Renal cortex interstitium (tissue), 11 donors: ENCODE results near the gene IL20RB. TPM values are rescaled to one million over a fixed set of nuclear protein-coding genes. Genes with fewer than 3 reads are reported as not detected.
"Not testable (repeated sequence)": the region's sequence is repeated elsewhere in the genome, so short reads cannot be mapped to it uniquely, and the experiment has no call there.

Experiments used
- DNase-seq, 11 donors: peaks; one replicate each; pipeline ENCODE4 v3.0.0-alpha.2; 2013; ENCODE audit warnings: low read depth in 9 of 11, low spot score in 4 of 11; ENCODE audit errors: extremely low read depth in 1 of 11
- polyA plus RNA-seq, 3 donors: library from polyadenylated mRNA; unstranded; fragments of 120-200 nt; gene quantifications; one replicate each; pipeline ENCODE4 v1.2.1, GENCODE V29; 2013; ENCODE audit not compliant: insufficient read length in 3 of 3

The IL20RB gene
- polyA plus RNA-seq, 3 donors = 0.30 to 0.56 (median 0.48) TPM

DNA sequence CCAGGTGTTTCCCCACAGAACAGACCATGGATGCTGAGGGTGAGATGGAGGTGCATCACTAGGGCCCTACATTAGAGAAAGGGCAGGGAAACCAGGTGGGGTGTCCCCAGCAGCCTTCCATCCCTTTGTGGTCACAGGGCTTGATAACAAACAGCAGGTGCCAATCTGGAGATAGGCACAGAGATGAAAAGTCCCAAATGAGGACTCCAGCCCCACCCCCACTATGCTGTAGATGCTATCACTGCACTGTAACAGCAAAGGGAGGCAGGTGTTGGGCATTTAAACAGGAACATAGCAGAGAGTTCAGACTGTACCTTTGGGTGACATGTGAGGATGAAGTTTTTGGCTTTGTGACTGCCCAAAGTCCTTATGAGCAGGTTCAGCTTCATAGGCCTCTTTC is 21.4 kb downstream of the IL20RB start:
- no peak for DNase-seq

DNA sequence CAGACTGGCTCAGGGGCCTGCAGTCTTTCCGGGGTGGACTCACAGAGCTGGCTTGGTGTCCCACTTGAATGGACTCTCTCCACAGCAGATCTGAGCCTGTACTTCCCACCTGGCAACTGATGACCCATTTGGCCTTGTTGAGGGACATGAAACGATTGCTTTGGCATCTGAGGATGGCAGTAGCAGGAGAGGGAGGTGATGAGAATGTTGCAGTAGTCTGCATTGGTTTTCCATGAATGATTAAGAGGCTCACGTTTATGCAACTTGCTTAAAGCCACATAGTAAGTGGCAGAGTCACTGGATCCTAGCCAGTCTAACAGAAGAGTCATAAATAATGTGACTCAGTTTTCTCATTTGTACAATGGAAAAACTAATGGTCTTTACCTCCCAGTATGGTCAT is 21.9 kb downstream of the IL20RB start:
- no peak for DNase-seq

DNA sequence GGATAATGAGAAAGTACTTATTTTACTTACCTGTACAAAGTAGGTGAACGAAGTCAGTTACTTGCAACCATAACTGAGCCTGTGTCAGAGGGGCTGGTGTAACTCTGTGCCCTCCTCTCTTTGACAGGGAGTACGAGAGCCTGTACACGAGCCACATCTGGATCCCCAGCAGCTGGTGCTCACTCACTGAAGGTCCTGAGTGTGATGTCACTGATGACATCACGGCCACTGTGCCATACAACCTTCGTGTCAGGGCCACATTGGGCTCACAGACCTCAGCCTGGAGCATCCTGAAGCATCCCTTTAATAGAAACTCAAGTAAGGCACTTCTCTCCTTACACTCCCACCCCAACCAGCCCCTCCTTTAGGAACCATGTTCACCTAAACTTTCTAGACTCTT is 24.2 kb downstream of the IL20RB start:
- DNase-seq = no peak

DNA sequence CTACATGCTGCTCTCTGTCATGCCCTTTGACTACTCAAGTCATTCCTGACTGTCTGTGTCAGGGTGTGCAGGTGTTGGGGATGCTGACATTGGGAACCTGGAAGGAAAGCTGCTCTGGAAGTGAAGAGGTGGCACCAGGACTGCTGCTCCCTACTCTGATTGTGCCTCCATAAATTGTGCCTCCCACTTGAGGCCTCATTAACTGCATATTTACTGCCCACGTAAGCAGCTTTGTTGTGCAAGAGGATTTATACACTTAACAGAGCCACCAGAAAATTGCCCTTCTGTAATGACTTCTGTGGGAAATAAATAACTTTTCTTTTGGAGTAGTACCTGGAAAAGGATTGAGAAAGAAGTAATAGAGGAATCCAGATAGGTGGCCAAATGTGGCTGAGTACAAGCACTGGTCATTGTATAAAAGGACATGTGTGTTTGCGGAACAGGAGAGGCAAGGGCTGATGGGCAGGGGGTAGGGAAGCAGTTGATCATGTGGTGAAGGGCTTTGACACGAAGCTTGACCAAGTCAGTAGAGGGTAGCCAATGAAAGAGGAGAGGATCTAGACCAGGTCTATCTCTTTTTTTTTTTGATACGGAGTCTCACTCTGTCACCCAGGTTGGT is 24.8 kb downstream of the IL20RB start:
- DNase-seq = peak in 5 of 11 donors; percentile 4 to 24 (median 22)

DNA sequence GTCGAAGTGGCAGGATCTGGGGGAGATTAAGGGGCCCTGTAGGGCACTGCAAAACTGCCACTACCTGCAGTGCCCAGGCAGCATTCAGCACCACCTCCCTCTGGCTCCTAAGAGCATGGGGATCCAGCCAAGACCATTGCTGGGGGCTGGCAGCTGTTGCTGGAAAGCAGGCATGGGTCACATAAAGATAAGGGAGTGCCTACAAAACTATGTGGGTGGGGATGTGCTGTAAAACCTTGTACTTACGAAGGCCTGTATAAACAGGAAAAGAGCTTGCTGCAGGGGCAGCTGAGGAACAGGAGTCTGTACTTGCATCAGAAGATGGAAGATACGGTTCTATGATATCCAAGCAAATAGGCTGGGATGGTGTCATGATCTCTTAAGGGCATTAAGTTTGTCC is 27.1 kb downstream of the IL20RB start:
- no peak for DNase-seq

DNA sequence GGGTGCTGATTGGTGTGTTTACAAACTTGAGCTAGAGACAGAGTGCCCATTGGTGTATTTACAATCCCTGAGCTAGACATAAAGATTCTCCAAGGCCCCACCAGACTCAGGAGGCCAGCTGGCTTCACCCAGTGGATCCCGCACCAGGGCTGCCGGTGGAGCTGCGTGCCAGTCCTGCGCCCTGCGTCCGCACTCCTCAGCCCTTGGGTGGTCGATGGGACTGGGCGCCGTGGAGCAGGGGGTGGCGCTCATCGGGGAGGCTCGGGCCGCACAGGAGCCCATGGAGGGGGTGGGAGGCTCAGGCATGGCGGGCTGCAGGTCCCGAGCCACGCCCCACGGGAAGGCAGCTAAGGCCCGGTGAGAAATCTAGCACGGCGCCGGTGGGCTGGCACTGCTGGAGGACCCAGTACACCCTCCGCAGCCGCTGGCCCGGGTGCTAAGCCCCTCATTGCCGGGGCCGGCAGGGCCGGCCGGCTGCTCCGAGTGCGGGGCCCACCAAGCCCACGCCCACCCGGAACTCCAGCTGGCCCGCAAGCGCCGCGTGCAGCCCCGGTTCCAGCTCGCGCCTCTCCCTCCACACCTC is 29.7 kb downstream of the IL20RB start:
- DNase-seq = not testable (repeated sequence)

DNA sequence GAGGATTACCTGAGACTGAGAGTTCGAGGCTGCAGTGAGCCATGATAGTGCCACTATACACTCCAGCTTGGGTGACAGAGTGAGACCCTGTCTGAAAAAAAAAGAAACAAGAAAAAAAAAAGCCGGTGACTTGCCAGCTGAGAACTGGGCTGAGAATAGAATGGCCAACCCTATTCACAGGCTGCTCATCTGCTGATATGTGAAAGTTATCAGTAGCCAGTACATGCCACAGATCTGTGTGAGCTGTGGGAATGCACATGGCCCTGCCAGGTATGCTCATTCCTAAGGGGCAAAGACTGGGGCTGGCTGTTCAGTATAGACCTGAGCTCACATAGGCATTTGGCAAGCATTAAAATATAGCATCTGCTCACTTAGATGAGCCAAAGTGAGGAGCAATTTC is 30.9 kb downstream of the IL20RB start:
- DNase-seq = no peak

DNA sequence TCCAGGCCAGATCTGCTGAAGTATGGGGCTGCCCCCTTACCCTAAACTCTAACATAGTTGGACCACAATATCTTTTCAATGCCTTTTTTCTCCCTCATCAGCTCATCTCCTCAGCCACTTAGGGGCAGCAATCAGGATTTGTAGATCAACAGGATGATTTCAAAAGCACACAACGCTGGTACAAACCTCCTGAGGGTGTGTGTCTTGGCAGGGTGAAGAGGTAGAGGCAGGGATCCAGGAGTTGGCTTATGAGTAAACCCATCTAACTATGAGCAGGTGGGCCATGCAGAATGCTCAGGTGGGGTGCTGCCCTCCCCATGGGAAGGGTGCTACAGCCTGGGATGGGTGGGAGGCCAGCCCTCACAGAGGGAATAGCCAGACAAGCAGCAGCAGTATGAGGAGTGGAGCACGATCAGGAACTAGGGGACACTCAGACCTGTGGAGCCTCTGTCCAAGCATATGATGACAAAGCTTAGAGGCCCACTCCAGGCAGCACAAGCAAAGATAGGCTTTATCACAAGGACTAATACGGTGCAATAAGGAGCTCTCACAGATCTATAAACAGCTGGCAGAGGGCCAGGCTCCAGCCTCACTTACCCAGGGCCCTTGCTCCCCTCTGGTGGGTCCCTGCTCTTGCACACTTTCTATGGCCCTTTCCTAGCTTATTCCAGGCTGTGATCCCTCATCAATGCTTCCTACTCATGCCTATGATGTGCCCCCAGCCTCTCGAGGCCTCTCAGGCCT is 32.2 kb downstream of the IL20RB start:
- DNase-seq = no peak

DNA sequence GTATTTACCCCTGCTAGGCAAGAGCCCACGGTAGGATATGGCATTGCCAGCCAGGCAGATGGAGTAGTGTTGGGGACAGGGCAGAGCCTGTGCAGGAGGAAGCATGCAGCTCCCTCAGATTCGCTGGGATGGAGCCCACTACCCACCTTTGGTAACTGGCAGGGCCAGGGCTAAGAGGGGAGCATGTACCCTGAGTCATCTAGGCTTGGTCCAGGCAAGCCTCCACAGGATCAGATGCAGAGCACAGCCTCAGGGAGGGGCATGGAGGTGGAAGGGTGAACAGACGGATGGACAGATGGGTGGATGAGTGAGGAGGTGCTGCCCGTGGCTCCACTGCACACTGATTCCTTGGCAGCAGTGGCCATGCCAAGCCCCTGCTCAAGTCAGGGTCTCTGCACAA is 33.0 kb downstream of the IL20RB start:
- DNase-seq = no peak

DNA sequence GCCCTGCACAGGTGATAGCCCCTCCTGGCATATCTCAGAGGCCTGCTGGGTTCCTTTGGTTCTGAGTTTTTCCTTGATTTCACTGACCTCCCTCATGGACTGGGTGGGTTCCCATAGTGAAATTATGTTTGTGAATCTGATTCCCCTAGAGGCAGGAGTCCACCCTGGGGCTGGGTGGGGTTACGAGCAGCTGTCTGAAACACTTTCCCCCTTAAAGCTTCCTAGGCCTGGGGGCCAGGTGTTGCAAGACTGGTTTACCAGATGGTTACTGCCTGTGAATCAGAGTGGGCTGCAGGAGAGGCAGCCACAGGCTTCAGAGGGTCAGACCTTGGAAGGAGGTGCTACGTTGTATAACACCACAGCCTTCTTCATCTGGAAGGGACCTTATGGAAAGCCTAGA is 34.3 kb downstream of the IL20RB start:
- DNase-seq = no peak

DNA sequence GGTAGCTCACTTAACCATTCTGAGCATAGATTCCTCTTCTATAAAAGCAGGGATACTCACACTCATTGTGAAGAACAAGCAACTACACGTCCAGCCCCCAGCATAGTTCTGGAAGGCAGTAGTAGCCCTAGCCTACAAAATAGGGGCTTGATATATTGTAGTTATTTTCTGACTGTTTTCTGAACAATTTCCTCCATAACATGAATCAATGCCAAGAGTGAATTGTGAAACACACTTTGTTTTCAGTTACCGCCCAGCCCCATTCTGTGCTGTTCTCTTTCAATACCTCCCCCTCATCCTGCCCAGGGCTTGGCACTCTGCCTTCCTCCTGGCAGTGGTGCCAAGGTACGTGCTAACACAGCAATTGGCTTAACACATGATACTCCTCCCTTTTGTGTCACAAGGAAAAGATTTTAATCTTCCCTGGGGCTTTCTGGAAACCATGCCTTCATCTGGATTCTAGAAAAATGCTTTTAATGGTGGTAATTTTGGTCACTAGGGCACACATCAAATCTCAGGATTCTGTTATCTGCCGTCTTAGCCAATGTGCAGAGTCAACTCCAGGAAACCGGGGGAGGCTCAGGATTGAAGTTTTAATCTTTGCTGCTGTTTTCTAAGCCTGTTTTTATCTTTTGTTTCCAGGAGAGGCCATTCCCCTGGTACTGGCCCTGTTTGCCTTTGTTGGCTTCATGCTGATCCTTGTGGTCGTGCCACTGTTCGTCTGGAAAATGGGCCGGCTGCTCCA is 37.2 kb downstream of the IL20RB start:
- peak in 1 of 11 donors; percentile 16 for DNase-seq

DNA sequence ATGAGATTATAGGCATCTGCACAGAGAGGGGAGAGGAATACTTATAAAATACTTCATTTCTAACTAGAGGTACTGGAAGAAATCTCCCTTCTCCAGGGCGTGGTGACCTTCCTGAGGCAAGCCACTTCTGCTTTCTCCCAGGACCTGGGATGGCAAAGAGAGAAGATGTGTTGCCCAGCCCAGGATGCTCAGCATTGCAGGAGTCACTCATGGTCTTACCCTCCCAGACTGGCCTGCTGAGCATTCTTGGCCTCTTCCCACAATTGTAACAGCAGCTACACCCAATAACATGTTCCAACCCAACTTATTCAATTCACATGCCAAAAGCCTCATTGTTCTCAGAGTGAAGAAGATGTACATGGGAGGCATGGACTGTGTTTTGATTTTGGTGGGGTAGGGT is 37.9 kb downstream of the IL20RB start:
- DNase-seq = no peak

DNA sequence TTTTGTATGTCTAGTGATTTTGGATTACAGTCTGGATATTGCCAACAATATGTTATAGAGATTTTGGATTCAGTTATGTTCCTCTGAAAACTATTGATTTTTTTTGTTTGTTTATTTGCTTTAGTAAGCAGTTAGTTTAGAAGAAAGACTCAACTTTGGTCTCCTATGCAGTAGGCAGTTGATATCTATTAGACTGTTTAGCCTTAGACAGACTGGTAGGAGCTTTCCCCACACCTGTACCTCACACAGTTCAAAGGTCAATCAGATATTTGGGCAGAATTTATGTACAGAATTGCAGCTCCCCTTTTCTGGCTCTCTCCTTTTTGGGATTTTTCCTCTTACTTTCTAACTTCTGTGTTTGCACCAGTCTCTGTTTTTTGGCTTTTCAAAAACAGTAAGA is 42.3 kb downstream of the IL20RB start:
- no peak for DNase-seq

DNA sequence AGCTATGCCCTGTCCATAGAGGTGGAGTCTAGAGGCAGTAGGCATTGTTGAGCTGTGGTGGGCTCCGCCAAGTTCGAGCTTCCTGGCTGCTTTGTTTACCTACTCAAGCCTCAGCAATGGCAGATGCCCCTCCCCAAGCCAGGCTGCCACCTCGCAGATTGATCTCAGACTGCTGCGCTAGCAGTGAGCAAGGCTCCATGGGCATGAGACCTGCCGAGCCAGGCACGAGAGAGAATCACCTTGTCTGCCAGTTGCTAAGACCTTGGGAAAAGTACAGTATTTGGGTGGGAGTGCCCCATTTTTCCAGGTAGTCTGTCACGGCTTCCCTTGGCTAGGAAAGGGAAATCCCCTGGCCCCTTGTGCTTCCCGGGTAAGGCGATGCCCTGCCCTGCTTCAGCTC is 49.6 kb downstream of the IL20RB start:
- not testable (repeated sequence) for DNase-seq

DNA sequence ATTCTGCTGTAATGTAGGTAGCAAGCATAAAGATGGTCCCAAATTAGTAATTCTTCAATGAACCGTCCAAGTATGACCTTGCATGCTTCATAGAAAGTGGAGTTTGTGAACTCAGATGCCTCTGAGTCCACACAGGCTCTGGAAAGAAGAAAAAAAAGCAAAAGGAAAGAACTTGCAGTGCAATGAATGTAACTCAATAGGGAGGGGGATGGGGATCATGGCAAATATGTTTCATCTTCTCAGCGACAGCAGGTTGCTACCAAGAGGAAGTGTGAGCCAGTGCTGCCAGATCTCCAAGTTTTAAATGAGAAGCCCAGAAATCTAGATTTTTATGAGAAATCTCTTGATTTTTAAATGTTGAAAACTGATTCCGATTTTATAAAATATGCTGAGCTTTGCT is 50.3 kb downstream of the IL20RB start:
- no peak for DNase-seq

DNA sequence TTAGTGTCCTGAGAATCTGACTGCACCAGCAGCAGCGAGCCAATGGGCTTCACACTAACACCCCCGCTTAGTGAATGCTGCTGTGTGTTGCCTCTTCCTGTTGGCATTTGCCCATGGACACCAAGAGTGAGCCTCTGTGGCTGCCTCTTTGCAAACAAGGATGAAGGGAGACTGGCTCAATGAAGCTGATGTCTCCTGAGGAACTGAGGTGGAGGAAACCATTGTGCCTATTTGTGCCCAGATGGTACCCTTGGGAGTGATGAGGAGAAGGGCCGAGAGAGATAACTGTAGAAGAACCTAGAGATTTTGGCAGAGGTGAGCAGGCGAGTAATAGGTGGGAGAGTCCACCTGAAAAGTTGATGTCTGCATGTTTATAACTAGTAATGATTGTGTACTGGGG is 51.2 kb downstream of the IL20RB start:
- DNase-seq = no peak

DNA sequence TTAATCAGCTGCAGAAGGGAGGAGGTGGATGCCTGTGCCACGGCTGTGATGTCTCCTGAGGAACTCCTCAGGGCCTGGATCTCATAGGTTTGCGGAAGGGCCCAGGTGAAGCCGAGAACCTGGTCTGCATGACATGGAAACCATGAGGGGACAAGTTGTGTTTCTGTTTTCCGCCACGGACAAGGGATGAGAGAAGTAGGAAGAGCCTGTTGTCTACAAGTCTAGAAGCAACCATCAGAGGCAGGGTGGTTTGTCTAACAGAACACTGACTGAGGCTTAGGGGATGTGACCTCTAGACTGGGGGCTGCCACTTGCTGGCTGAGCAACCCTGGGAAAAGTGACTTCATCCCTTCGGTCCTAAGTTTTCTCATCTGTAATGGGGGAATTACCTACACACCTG is 52.4 kb downstream of the IL20RB start:
- no peak for DNase-seq

DNA sequence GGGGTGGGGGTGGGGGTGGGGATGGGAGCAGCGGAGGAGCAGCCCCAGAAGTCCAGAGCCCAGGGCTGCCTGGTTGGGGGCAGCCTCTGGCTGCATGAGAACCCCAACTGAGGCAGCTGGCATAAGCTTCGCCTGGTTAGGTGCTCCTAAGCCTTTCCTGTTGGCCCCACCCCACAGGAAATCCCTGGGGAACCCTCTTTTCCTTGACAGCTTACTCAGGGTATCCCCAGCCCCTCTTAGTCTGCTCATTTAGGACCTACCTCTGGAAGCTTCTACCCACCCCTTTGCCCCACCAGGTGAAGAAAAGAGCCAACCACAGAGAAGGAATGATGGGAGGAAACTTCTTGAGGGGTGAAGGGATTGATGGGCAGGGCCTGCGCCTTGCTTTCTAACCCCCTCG is 53.4 kb downstream of the IL20RB start:
- no peak for DNase-seq

DNA sequence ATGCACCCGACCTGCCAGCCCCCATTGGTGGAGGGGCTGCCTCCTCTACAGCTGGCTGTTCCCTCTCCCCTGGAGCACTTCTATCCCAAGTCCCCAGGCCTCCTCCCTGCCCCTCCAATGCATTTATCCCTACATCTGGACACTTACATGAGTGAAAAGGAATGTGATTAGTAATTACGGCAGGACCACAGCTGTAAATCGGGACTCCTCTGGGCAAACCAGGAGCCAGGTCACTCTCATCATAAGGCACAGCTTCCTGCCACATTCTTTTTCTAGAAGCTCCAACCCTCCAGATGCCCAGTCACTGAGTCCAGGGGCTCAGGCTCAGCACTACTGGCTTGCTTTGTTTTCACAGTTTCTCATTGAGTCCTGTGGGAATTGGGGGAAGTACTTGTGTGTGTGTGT is 54.3 kb downstream of the IL20RB start:
- no peak for DNase-seq
